ENCODE results near the gene PHF1. TPM values are rescaled to one million over a fixed set of nuclear protein-coding genes. Genes with fewer than 3 reads are reported as not detected.

PHF1 gene
- total and polyA plus RNA-seq, 2 donors (not counting 1 experiment from before 2014, with no cell fraction given): 198 to 365 TPM

DNA sequence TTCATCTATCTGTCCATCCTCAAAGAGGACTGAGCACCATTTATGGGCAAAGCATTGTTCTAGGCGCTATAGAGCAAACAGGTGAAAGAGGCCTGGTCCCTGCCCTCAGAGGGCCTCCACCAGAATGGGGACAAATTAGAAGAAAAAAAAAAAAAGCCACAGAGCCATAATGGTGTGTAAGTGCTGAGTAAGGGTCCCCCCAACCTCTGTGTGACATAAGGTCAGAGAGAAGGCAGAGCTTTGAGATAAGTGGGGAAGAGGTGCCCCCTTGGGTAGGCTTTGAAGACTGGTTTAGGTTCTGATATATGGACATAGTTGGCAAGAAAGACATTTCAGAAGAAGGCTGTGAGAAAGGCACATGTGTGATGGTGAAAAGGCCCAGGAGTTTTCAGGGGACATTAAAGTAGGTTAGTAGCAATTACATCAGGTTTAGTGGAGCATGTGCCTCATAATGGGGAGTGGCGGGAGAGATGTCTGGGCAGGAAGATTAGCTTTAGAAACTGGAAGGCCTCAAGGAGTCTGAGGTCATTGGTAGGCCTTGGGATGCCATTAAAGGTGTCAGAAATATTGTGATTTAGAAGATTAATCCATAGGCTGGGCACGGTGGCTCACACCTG lies 28.3 kb downstream of the PHF1 start:
- Histone ChIP-seq H3K4me2 (replicated peaks; ENCODE audit: low read depth, low read length, poor library complexity, severe bottlenecking) (no peak overlapping the region), H4K20me1 (ENCODE audit: control insufficient read depth, insufficient read depth, low read length, poor library complexity, severe bottlenecking) (no peaks in the 10 kb centered on the region), H3K9me3 (ENCODE audit: control extremely low read depth in 1 of 3, control insufficient read depth in 2 of 3, insufficient read depth in 1 of 3, low read length in 2 of 3) (no peaks in the 10 kb centered on the region), H3K9ac (ENCODE audit: low read length) (no peak overlapping the region), H3K79me2 (ENCODE audit: control insufficient read depth, insufficient read depth, low read length) (no peaks in the 10 kb centered on the region), H2AFZ (ENCODE audit: insufficient read depth, low read depth, low read length, poor library complexity, severe bottlenecking) (no peak overlapping the region), H3K27ac (ENCODE audit: low read length in 2 of 2) (no peak overlapping the region), H3K4me1 (ENCODE audit: control insufficient read depth in 2 of 2, insufficient read depth in 2 of 2, low read length in 2 of 2) (peaks cover 0 to under 1% of the 10 kb centered on the region in 2 donors), H3K36me3 (replicated peaks in 1 of 2; ENCODE audit: control extremely low read depth in 1 of 2, control insufficient read depth in 1 of 2, extremely low read depth in 1 of 2, insufficient read depth in 2 of 2, low read length in 1 of 2) (peaks cover 6 to 64% of the 10 kb centered on the region in 2 experiments), H3K4me3 (ENCODE audit: control extremely low read depth in 1 of 5, extremely low read depth in 1 of 5, insufficient read depth in 1 of 5, low read depth in 2 of 5, low read length in 4 of 5) (no peak overlapping the region), H3K27me3 (replicated peaks in 1 of 4; ENCODE audit: control extremely low read depth in 1 of 4, control insufficient read depth in 3 of 4, insufficient read depth in 4 of 4, low read length in 3 of 4) (no peaks in the 10 kb centered on the region)
- DNase-seq: no peak
- ChIA-PET CTCF (interaction anchor here (1.3 kb wide), 1 partner anchor 10 kb away, joined by 3 read pairs; no protein-coding TSS in a partner anchor), POLR2A (interaction anchor here (0.5 to 0.7 kb wide), 4 partner anchors 13 to 256 kb away, joined by 3 to 6 read pairs (median 4); partner anchors contain the start of genes RPS18 and VPS52)
- intact Hi-C loops (cut with micrococcal nuclease): no loop called here
- no peak for ATAC-seq (ENCODE audit: low read depth)
- peaks cover 2% of the 10 kb centered on the region for H3K4me1 Mint-ChIP-seq
- no peaks in the 10 kb centered on the region for H3K27me3 Mint-ChIP-seq
- H3K9me3 Mint-ChIP-seq (ENCODE audit: insufficient read depth): no peaks in the 10 kb centered on the region
- WGBS (ENCODE audit: insufficient coverage): 96% methylated on average over 3 of the region's 3 CpGs
- peak overlapping the region; percentile 8 for H3K27ac Mint-ChIP-seq
- no peak overlapping the region for H3K4me3 Mint-ChIP-seq
- TF ChIP-seq, protein P1, sequence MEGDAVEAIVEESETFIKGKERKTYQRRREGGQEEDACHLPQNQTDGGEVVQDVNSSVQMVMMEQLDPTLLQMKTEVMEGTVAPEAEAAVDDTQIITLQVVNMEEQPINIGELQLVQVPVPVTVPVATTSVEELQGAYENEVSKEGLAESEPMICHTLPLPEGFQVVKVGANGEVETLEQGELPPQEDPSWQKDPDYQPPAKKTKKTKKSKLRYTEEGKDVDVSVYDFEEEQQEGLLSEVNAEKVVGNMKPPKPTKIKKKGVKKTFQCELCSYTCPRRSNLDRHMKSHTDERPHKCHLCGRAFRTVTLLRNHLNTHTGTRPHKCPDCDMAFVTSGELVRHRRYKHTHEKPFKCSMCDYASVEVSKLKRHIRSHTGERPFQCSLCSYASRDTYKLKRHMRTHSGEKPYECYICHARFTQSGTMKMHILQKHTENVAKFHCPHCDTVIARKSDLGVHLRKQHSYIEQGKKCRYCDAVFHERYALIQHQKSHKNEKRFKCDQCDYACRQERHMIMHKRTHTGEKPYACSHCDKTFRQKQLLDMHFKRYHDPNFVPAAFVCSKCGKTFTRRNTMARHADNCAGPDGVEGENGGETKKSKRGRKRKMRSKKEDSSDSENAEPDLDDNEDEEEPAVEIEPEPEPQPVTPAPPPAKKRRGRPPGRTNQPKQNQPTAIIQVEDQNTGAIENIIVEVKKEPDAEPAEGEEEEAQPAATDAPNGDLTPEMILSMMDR (IDR thresholded peaks at IDR 0.05): no peak
- TF ChIP-seq EZH2 (IDR thresholded peaks at IDR 0.05; ENCODE audit: borderline replicate concordance, insufficient read depth, low read depth, low read length, poor library complexity, severe bottlenecking): no peak

DNA sequence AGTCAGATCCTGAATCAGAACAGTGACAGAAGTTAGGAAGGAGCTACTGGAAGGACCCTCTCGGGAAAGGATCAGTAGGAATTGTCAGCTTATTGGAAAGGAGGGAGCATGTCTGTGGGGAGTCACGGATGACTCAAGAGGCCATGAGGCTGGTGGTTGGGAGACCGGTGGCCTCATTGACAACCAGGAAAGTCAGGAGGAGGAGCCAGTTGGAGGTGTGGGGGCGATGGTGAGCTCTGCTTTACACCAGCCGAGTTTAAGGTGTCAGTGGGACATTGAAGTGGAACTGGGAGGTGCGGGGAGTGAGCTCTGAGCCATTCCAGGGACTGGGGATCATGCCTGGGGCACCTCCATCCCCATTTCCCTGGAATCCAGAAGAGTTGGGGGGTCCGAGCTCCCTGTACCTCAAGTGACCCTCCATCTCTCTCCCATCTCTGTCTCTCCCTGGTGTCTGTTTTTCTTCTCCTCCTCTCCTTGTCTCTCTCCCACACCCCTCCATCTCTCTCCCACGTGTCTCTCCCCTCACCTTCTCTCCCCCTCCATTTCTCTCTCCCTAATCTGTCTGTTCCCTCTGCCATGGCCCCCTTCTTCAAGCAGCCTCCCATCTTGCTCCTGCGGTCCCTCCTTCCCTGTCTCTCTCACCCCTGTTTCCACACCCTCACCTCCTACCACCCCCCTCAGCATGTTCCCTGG lies 29.3 kb downstream of the PHF1 start:
- Mint-ChIP-seq H3K4me1 (no peaks in the 10 kb centered on the region), H3K4me3 (no peak overlapping the region), H3K9me3 (ENCODE audit: insufficient read depth) (no peaks in the 10 kb centered on the region), H3K27ac (no peak overlapping the region), H3K27me3 (no peaks in the 10 kb centered on the region)
- no peaks in the 10 kb centered on the region for H3K9me3 ChIP-seq (ENCODE audit: control extremely low read depth in 1 of 3, control insufficient read depth in 2 of 3, insufficient read depth in 1 of 3, low read length in 2 of 3)
- TF ChIP-seq EZH2 (IDR thresholded peaks at IDR 0.05; ENCODE audit: borderline replicate concordance, insufficient read depth, low read depth, low read length, poor library complexity, severe bottlenecking): no peak
- TF ChIP-seq, protein P1 (IDR thresholded peaks at IDR 0.05): no peak
- intact Hi-C loops (cut with micrococcal nuclease): no loop called here
- ChIA-PET CTCF (interaction anchor here (1.3 kb wide), 1 partner anchor 11 kb away, joined by 3 read pairs; no protein-coding TSS in a partner anchor), POLR2A (interaction anchor here (0.6 kb wide), 1 partner anchor 9 kb away, joined by 3 read pairs; no protein-coding TSS in a partner anchor)
- H3K27ac ChIP-seq (ENCODE audit: low read length in 2 of 2): no peak overlapping the region
- H3K27me3 ChIP-seq (replicated peaks in 1 of 4; ENCODE audit: control extremely low read depth in 1 of 4, control insufficient read depth in 3 of 4, insufficient read depth in 4 of 4, low read length in 3 of 4): no peaks in the 10 kb centered on the region
- ATAC-seq (ENCODE audit: low read depth): no peak
- H3K4me2 ChIP-seq (replicated peaks; ENCODE audit: low read depth, low read length, poor library complexity, severe bottlenecking): no peak overlapping the region
- no peaks in the 10 kb centered on the region for H3K79me2 ChIP-seq (ENCODE audit: control insufficient read depth, insufficient read depth, low read length)
- H3K4me3 ChIP-seq (ENCODE audit: control extremely low read depth in 1 of 5, extremely low read depth in 1 of 5, insufficient read depth in 1 of 5, low read depth in 2 of 5, low read length in 4 of 5): no peak overlapping the region
- H3K4me1 ChIP-seq (ENCODE audit: control insufficient read depth in 2 of 2, insufficient read depth in 2 of 2, low read length in 2 of 2): no peaks in the 10 kb centered on the region
- no peaks in the 10 kb centered on the region for H4K20me1 ChIP-seq (ENCODE audit: control insufficient read depth, insufficient read depth, low read length, poor library complexity, severe bottlenecking)
- H3K9ac ChIP-seq (ENCODE audit: low read length): no peak overlapping the region
- WGBS (ENCODE audit: insufficient coverage): 83% methylated on average over 9 of the region's 9 CpGs
- no peak overlapping the region for H2AFZ ChIP-seq (ENCODE audit: insufficient read depth, low read depth, low read length, poor library complexity, severe bottlenecking)
- peaks cover 4 to 66% of the 10 kb centered on the region in 2 experiments for H3K36me3 ChIP-seq (replicated peaks in 1 of 2; ENCODE audit: control extremely low read depth in 1 of 2, control insufficient read depth in 1 of 2, extremely low read depth in 1 of 2, insufficient read depth in 2 of 2, low read length in 1 of 2)
- no peak for DNase-seq

All from B cell (primary cell).